ENCODE measurements around the gene NRXN3.

The NRXN3 gene

DNA sequence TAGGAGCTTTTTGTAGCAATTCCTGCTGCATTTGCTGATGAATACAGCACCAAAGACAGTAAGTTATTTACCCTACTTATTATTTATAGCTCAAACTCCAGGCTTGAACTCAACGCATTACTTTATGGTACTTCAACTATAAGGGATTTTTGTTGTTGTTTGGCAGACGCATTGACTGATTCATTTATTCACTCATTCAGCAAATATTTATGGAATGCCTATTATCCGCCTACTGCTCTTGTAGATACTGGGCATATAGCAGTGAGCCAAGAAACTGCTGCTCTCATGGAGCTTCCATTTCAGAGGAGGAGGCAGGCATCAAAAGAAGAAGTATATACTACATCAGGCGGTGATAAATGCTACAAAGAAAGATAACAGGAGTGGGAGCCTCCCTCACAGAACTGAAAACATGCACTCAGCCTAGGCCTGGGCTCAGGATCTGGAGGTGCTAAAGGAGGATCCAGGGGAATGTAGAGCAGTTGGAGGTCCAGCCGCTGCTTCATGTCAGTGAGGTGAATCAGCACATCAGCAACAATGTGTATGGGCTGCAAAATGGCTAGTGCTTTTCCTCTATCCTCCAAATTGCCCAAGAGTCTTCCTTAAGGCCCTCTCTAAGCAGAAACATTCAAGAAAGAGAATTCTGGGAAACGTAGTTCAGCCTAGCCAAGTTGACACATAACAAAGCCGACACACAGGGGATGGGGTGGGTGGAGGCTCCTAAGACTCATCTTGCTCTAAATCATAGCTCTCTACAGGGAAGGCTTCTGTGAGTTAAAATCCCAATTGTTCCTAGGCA, 157.5 kb downstream of the NRXN3 start:
- DNase-seq = no peak

DNA sequence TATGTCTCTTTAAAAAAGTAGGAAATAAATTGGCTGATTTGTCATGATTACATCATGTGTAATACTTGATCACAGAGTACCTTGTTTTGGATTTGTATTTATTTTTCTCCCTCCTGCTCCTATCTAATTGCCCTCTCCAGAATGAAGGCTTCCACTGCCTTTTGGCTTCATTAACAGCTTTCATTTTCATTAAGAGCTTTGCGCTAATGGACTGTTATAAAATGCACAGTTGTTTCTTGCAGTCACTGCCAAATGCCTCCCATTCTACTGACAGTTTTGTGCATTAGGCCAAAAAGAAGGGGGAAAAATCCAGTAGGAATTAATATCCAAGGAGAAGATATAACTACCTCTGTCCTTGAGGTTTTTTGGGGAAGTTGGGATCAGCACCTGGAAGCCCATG, 159.2 kb downstream of the NRXN3 start:
- DNase-seq = peak in 1 of 2 experiments; percentile 7

DNA sequence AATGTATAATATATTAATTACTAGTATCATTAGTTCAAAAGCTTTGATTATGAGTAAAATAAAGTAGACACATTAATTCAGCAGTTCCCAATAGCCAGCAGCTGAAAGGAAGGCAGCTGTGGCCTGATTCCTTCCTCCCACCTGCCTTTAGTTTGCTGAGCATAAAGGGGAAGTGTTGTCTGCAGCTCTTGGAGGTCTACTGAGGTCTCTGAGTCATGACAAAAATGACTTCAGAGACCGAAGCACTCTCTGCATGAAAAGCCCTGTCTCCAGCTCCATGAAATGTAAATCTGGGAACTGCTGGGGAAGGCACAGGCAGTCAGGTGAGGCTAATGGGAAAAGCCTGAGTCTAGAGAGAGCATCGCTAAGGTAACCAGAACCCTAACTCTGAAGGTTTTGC, 165.4 kb downstream of the NRXN3 start:
- no peak for DNase-seq

DNA sequence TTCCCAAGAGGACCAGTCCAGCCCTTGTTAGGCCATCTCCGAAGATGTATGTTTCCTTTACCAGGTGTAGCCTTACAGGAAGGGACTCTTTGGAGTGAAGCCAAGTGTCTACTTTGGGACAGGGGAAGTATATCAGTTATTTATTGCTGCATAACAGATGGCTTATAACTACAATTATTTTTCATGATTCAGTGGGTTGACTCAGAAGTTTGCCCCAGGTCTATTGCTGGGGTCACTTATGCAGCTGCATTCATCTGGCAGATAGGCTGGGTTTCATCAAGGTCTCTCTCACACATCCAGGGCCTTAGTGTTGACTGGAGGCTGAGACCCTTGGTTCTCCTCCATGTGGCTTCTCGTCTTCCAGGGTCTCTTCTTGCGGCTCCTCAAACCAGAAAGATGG, 170.1 kb downstream of the NRXN3 start:
- DNase-seq = no peak

DNA sequence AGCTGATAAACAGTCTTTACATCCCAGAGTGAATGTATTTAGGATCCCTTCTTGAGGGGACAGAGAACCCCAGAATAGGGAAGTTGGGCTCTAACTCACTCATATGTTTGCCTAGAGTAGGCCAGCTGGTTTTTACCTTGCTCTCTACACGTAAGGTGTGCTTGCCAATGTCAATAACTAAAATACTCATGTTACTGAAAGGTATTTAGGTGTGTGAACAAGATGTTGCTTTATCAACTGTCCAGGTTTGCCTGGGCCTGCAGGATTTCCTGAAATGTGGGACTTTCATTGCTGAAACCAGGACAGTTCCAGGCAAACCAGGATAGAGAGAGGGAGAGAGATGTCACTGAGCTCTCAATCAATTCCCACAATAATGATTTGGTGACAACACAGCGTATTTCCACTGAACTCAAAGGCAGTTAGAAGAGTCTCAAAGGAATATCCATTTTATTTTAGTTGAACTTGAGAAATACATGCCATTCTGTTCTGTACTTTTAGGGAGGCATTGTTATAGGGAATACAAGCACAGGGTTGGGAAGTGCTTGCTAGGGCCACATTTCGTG, 171.7 kb downstream of the NRXN3 start:
- DNase-seq = no peak

DNA sequence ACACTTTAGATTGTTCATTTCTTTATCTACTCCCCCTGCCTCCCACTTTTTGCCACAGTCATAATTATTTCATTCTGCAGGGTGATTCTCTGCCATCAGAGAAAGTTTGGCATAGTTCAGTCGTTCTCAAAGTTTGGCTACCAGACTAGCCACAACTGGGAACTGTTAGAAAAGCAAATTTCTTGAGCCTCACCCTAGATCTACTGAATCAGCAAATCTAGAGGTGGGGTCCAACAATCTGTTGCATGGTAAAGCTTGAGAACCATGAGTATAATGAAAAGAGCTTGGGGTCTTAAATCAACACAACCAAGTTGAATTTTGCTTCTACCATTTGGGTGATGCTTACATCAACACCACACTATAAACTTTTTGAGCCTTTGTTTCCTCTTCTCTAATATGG, 172.7 kb downstream of the NRXN3 start:
- no peak for DNase-seq

DNA sequence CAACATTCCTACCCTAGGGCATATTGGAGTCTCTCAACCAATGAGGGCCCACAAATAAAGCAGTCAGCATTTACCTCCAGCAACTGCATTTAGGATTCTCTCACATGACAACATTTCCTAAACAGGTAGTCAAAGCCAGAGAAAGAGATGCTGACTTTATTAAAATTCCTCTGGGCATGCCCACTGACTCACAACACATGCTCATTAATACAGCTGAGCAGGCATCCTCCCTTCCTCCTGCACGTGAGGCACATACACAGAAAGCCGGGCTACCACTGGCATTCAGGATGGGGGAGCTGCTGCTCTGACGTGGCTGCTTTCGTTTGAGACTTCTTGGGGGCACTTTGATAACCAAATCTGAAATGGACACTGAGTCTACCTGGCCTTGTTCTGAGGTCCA, 174.1 kb downstream of the NRXN3 start:
- no peak for DNase-seq

DNA sequence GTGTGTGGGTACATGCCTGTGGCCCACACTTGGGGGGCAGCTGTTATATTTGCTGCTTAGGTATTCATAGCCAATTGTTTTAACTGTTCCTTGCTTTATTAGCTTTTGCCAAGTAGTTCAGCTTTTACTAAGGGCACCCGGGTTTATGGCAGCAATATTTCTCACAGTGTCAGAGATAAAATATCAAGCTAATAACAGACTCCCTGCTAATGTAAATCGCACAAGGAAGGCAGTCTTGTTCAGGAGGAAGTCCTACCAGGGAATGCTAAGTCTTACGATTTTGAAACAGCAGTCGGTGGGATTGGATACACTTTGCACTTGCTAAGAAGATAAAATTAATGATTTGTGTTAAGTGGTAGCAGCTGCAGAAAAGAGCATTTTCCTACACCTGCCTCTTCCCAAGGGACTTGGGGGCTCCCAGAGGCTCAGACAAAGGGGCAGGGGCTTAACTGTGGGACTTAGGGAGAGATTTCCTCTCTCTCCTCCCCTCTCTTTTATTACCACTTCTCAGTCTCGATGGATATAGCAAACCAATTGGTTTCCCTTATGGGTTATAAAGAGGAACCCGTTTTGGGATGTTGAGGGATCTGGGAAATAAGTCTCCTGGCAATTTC, 175.1 kb downstream of the NRXN3 start:
- no peak for DNase-seq

DNA sequence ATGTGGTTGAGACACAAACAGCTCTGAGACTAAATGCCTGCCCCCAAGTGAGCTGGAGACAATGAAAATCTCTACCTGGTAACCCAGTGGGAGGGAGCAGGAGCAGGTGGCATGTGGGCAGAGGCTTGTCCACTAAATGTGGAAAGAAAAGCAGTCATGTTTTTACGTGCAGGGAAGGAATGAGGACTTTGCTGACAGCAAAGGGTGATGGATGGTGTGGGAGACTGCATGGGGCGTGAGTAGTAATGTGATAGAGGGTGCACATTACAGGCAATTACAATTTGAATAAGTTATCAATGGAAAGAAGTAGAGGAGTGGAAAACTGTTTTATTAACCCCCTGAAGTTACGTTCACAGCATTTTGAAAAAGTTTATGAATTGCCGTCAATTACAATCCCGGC, 176.6 kb downstream of the NRXN3 start:
- no peak for DNase-seq

DNA sequence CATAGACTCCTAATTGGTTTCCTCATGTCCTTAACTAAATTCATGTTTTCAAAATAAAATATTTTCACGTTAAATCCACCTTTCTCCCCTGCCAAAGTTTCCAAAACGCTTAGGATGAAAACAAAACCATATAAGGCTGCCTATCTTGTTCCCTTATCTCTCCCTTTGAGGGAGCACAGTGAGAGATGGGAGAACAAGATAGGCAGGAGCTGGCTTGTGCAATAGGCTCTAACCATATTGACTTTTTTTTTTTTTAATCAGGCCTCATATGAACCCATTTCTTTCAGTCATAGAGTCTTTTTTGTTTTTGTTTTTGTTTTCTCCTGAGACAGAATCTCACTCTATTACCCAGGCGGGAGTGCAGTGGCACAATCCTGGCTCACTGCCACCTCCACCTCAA, 184.9 kb downstream of the NRXN3 start:
- no peak for DNase-seq

DNA sequence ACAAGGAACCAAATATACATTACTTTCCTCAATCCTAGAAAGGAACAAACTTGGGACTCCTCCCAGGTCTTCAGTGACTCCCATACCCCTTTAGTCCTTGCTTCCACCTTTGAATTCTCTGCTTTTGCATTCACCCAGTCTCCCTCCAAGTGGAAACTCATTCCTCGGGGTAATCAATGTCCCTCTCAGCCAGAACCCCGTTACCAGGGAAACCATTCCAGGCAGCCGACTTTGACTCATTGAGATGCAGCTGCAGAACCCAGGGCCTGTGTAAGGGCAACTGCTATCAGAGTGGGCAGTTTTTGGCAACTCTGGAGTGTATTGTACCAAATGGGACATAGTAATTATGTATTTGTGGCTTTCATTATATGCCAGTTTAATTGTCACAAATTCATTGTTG, 186.2 kb downstream of the NRXN3 start:
- DNase-seq = no peak

DNA sequence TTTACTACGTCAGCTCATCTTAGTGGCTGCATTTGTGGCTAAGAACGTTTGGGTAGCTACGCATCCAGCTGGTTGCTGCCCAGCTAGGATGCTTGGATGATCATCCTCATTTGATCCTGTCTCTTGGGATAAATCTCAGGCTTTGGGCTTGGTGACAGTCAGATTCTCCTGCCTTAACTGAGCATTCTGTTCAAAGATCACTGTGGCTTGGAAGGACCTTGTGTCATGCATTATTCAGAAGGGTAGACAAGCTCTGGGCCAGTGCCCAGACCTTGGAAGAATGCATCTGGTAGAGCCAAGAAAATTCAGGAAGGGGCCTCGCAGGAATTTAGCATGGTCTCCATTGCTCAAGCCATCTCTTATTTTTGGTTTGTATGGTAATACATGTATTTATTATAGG, 188.4 kb downstream of the NRXN3 start:
- no peak for DNase-seq

DNA sequence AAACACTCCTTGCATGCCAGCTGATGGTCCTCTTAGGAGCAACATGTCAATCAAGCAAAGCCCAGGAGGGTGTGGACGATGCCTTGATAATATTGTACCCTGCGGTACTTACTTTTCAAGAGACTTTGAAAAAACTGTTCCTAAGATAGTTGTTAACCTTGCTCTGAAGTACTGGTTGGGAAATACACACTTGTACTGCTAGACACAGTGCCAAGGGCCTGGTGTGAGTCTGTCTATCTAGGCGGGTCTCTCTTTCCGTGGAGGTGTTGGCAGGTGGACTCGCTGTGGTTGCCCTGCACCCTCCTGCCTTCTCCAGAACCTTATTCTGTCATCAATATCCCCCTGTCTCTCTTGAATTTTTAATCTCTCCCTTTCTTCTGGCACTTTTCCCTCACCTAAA, 189.4 kb downstream of the NRXN3 start:
- DNase-seq = no peak

DNA sequence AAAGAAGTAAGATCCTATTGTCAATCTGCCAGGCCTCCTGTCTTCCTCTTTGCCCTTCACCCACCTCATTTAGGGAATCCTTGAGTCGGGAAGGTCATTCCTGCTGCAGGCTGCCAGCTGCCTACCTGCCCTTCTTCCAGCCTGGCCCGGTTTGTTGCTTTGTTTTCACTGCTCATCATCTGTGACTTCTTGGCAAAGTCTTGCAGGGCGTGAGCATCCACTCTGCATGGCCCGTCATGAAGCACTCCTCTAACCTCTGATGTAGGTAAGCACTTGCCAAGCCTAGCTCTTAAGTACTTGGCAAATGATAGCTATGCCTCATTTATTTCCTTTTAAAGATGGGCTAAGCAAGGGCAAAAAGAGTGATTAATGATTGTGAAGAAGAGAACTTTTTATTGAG, 192.8 kb downstream of the NRXN3 start:
- DNase-seq = no peak

DNA sequence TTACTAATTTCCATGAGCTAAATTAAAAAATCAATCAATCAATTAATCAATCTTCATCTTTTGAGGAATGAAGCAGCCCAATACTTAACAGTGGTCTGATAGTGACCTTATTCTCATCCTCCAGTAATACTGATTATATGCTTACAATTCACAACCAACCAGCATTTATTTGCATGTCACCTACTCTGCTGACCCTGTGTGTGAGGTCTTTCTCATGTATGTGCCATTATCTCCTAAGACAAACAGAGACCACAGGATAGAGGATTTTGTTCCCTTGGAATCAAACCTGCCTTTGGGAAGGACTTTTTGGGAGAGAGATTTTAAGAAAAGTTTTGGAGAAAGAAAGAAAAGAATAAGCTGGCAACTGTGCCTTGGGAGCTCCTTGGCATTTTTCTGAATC, 197.2 kb downstream of the NRXN3 start:
- DNase-seq = no peak

DNA sequence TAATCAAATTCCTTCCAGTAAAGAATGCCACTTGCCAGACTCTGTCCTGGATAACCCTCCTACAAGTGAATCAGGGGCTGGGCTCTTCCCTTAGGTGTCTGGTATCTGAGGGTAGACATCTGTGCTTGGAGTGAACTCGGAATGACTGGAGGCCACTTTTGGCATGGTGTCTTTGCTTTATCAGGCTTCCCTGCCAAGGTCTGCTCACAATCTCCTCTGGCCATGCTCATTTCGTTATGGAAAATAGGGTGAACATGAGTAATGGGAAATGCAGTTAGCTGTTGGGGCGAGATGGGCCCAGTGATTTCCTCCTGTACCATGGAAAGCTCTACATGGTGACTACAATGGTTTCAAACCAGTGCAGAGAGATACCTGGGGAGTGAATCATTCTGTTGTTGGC, 212.9 kb downstream of the NRXN3 start:
- no peak for DNase-seq

DNA sequence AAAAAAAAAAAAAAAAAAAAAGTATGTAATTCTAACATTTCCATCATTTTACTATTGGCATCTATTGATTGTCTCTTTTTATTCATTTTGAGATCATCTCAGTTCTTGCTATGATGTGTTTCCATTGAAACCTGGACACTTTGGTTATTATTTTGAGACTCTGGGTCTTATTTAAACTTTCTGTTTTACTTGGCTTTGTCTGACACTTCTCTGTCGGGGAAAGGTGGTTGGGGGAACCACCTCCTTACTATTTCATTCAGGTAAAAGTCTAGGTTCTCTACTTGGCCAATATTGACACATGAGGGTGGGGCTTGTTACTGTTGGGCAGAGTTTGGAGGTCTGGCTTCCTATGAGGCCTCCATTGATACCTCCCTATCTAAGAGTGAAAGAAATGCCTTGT, 228.0 kb downstream of the NRXN3 start:
- DNase-seq = no peak

DNA sequence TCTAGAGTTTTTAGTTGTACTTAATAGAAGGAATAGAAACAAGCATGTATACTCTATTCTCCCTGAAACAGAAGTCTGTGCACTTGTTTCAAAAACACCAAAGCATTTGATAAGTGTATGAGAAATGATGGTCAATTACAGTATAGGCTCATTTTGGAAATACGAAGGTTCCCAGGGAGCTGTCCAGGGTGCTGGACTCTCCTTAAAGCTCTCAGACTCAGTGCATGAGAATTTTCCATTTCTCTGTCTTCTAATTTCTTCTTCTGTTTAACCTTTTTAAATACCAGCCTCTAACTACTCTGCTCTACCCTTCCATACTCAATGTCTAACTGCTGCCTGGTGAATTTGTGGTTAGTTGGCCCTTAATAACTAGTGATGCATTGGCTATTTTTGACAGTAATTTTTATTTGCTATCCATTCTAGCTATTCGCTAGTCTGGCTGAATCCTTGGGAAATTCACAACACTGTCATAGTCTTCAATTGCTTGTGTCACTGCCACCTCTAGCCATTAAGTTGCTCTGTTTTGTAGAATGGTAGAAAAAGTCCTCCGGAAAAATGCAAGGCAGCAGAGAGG, 229.2 kb downstream of the NRXN3 start:
- DNase-seq = no peak

DNA sequence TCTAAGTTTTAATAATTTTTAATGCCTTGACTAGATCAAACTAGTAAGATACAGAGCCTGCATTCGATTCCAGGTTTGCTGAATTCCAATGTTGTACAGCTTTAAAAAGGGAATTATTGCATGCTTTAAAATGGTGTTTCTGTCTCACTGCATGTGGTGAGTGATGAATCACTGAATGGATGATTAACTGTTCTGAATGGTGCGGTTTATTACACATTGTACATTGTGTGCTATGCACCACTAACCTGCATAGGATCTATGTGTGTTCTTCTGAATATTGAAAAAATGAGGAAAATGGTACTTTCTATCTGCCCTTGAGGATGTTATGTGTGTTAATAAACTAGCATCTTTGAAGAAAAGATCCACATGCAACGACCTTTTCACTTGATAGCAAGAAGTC, 231.7 kb downstream of the NRXN3 start:
- DNase-seq = no peak

DNA sequence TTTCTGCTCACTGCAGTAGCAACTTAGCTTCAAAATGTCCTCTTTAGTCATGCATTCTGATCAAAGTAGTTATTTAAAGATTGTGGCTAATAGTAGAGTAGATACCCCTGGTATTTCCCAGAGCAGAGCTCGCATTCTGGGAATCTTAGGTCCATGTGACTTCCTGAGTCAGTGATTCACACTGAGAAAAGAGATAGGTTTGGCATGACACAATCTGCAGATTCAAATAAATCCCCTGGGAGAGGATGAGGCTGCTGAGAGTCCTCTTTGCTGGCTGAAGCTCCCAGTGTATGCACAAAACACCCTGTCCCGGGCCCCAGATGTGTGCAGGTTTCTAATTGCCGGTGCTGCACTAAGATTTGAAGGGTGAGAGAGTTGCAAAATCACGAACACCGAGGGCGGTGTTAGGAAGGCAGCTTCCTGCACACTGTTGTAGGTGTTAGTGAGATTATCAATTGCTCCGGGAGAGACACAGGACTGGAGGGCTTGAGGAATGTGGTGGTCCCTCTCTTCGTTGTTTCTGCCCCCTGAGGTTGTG, 233.2 kb downstream of the NRXN3 start:
- DNase-seq = no peak

DNA sequence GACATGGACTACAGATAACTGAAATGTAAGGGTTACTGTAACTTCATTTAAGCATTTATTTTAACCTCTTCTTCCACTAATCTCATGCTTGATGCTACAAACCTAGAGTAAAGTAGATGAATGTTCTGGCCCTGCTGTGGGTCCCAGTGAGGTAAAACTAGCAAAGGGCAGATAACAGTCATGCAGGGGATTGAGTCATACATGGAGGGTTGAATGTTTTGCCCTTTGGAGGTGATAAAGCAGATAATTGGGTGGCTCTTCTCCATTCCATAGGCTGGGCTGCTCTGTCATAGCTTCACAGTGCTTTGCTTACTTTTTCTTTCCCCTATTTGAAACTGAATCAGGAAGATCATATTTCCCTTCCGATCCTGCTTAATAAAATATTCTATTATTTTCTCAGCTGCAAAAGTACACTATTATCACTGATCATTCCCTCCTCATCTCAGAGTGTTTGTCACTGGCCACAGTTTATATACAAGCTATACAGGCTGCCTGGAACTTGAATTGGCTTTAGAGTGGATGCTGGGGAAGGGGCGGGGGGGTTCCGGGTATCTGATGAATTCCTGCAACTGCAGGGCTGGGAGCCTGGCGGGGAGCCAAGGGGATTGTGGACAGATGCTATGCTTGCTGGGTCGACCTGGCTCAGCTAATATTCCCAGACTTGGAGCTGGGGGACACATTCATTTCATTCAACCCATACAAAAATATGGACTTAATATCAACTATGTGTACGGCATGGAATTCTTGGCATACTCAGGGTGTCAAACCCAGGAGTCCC, 235.1 kb downstream of the NRXN3 start:
- no peak for DNase-seq

DNA sequence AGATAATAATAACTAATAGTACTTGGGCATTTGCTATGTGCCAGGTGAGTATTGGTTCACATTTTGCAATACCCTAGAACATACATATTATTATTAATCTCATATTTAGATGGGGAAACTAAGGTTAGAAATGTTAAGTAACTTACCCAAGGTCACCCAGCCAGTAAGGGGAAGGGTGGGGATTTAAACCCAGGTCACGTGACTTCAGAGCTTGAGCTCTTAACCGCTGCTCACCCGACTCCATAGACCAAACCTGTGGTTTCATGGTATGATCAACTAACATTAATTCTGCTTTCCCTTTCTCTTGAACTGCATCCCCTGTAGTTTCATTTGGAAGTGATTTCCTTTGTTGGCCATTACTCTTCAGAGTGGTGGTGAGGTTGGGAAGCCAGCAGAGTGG, 242.3 kb downstream of the NRXN3 start:
- DNase-seq = no peak

DNA sequence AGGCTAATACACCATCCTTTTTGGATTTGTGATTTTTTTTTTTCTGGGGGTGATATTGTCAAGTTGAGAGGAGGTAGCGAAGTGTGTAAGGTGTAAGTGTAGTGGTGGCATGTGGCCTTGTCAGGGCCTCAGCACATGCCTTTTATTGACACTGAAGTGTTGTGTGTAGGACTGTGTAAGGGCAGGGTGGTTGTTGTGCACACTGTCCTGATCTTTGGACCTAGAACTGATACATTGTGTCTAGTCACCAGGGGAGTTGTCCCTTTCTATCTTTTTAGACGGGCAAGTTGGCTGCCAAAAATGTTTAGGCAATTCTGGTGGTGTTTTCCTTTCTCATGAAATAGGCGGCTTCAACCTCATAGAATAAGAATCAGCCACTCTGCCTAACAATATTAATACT, 244.0 kb downstream of the NRXN3 start:
- DNase-seq = no peak

All from NCI-H446 (cell line).